Omental fat pad (tissue), 4 donors: ENCODE data around the gene CPE. TPM values are rescaled to one million over a fixed set of nuclear protein-coding genes. Genes with fewer than 3 reads are reported as not detected.
"Not testable (repeated sequence)": the region's sequence is repeated elsewhere in the genome, so short reads cannot be mapped to it uniquely, and the experiment has no call there.

Experiments
- ATAC-seq: fragments of 150-250 bp; one replicate; pipeline ENCODE4 v1.9.1; 2016; ENCODE audit warnings: mild to moderate bottlenecking, moderate library complexity; ENCODE audit not compliant: low FRiP score
- DNase-seq: peaks from one replicate; pipeline ENCODE4 v3.0.0-alpha.2; 2019; ENCODE audit warnings: low spot score
- total RNA-seq, 4 donors: library from RNA; depleted of rRNA; stranded (reverse); fragments of >200 nt; gene quantifications; one replicate each; pipeline ENCODE4 v1.1.0, GENCODE V29; 2016
- TF ChIP-seq, protein P1 (sequence below), 3 donors: fragments of 450-650 bp; IDR thresholded peaks; one replicate each; pipeline ENCODE4 v1.5.1; 2016 to 2017; ENCODE audit warnings: antibody characterized with exemption in 3 of 3, mild to moderate bottlenecking in 3 of 3, moderate library complexity in 2 of 3

Gene CPE
- total RNA-seq, 4 donors from 2014 or later: 102 to 224 (median 135) TPM

DNA sequence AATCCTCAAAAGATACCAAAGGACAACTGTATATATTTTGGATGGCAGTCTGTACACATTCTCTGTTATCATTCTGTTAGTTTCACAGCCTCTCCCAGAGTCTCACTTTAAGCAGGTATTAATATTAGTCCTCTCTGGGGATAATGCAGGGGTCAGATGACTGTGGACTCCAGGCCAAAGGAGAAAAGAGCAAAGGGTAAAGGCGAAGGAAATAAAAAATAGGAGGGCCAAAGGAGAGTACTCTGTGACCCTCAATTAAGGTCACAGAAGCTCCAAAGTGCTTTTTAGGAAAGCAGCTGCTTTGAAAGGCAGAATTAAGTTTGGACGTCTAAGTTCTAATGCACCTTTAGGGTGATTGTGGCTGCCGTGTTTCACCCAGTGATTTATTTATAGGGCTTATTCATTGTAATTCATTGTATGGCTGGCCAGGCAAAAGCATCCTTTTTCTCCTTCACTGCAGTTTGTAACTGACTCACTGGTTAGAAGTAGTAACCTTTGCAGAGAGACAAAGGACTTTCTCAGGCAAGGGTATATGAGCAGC lies 43.6 kb upstream of the CPE start:
- TF ChIP-seq, protein P1, sequence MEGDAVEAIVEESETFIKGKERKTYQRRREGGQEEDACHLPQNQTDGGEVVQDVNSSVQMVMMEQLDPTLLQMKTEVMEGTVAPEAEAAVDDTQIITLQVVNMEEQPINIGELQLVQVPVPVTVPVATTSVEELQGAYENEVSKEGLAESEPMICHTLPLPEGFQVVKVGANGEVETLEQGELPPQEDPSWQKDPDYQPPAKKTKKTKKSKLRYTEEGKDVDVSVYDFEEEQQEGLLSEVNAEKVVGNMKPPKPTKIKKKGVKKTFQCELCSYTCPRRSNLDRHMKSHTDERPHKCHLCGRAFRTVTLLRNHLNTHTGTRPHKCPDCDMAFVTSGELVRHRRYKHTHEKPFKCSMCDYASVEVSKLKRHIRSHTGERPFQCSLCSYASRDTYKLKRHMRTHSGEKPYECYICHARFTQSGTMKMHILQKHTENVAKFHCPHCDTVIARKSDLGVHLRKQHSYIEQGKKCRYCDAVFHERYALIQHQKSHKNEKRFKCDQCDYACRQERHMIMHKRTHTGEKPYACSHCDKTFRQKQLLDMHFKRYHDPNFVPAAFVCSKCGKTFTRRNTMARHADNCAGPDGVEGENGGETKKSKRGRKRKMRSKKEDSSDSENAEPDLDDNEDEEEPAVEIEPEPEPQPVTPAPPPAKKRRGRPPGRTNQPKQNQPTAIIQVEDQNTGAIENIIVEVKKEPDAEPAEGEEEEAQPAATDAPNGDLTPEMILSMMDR (IDR thresholded peaks at IDR 0.05): no peak
- ATAC-seq: no peak
- no peak for DNase-seq

GRCh38 chr4:165336743-165337142 lies 42.1 kb upstream of the CPE start:
- no peak for ATAC-seq
- TF ChIP-seq, protein P1 (IDR thresholded peaks at IDR 0.05): no peak
- no peak for DNase-seq

- DNase-seq, ATAC-seq: not testable (repeated sequence)
These were observed 36.5 kb upstream of the CPE start for GRCh38 chr4:165342340-165342739.

GRCh38 chr4:165343353-165344191 lies 35.2 kb upstream of the CPE start:
- TF ChIP-seq, protein P1 (IDR thresholded peaks at IDR 0.05): no peak
- ATAC-seq: no peak
- DNase-seq: no peak

- TF ChIP-seq, protein P1 (IDR thresholded peaks at IDR 0.05): no peak
- no peak for DNase-seq
- ATAC-seq: no peak
These were observed 33.0 kb upstream of the CPE start for GRCh38 chr4:165345666-165346417.

GRCh38 chr4:165347647-165348569 lies 30.9 kb upstream of the CPE start:
- no peak for ATAC-seq
- no peak for DNase-seq
- TF ChIP-seq, protein P1 (IDR thresholded peaks at IDR 0.05): no peak
